ENCODE measurements around the gene NBEA. TPM values are rescaled to one million over a fixed set of nuclear protein-coding genes. Genes with fewer than 3 reads are reported as not detected.

NBEA gene
- total RNA-seq, 3 donors from 2014 or later (not counting 1 experiment from before 2014, with no cell fraction given), result 0.27 to 0.66 (median 0.33) TPM

- no peaks in the 10 kb centered on the region for H3K9me3 ChIP-seq (ENCODE audit: control insufficient read depth, insufficient read depth, low read length)
- no peaks in the 10 kb centered on the region for H3K27me3 Mint-ChIP-seq (ENCODE audit: low read depth in 2 of 2)
- intact Hi-C loops (cut with micrococcal nuclease), result no loop called here
- no peaks in the 10 kb centered on the region for H3K27me3 ChIP-seq (ENCODE audit: control insufficient read depth, insufficient read depth, low read length)
- H3K27ac Mint-ChIP-seq, result no peak overlapping the region
- H3K4me3 ChIP-seq (ENCODE audit: low read length), result no peak overlapping the region
- no peaks in the 10 kb centered on the region for H3K9me3 Mint-ChIP-seq
- H3K36me3 Mint-ChIP-seq, result no peaks in the 10 kb centered on the region
- H3K4me1 ChIP-seq (ENCODE audit: control insufficient read depth, insufficient read depth, low read length), result no peaks in the 10 kb centered on the region
- H3K4me1 Mint-ChIP-seq, result no peaks in the 10 kb centered on the region
- no peaks in the 10 kb centered on the region for H3K36me3 ChIP-seq (ENCODE audit: control insufficient read depth, insufficient read depth, low read length)
- H3K4me3 Mint-ChIP-seq, result no peak overlapping the region
- TF ChIP-seq CTCF (IDR thresholded peaks at IDR 0.05), result no peak
- ATAC-seq (no peak), DNase-seq (no peak)
- 90% methylated on average over 2 of the region's 2 CpGs for WGBS (ENCODE audit: insufficient coverage)
- H3K27ac ChIP-seq (ENCODE audit: low read length), result no peak overlapping the region
These were observed 558.1 kb downstream of the NBEA start for GRCh38 chr13:35500144-35500543.

- WGBS (ENCODE audit: insufficient coverage), result 92% methylated on average over 2 of the region's 6 CpGs
- intact Hi-C loops (cut with micrococcal nuclease), result no loop called here
- no peak for TF ChIP-seq CTCF (IDR thresholded peaks at IDR 0.05)
These were observed 559.7 kb downstream of the NBEA start for GRCh38 chr13:35501661-35502235.

GRCh38 chr13:35502456-35502855, 560.4 kb downstream of the NBEA start:
- Histone ChIP-seq H3K4me1 (ENCODE audit: control insufficient read depth, insufficient read depth, low read length) (no peaks in the 10 kb centered on the region), H3K27ac (ENCODE audit: low read length) (no peak overlapping the region), H3K36me3 (ENCODE audit: control insufficient read depth, insufficient read depth, low read length) (no peaks in the 10 kb centered on the region), H3K4me3 (ENCODE audit: low read length) (no peak overlapping the region), H3K9me3 (ENCODE audit: control insufficient read depth, insufficient read depth, low read length) (no peaks in the 10 kb centered on the region), H3K27me3 (ENCODE audit: control insufficient read depth, insufficient read depth, low read length) (no peaks in the 10 kb centered on the region)
- Mint-ChIP-seq H3K27ac (no peak overlapping the region), H3K36me3 (no peaks in the 10 kb centered on the region), H3K27me3 (ENCODE audit: low read depth in 2 of 2) (no peaks in the 10 kb centered on the region), H3K9me3 (no peaks in the 10 kb centered on the region), H3K4me3 (no peak overlapping the region), H3K4me1 (no peaks in the 10 kb centered on the region)
- intact Hi-C loops (cut with micrococcal nuclease), result no loop called here
- DNase-seq, result no peak
- WGBS (ENCODE audit: insufficient coverage), result 94% methylated on average over 2 of the region's 3 CpGs
- no peak for TF ChIP-seq CTCF (IDR thresholded peaks at IDR 0.05)
- ATAC-seq, result no peak

More at GRCh38 chr13:35501661-35502235, 559.7 kb downstream of the NBEA start:
- no peak for DNase-seq
- H3K27ac ChIP-seq (ENCODE audit: low read length), result no peak overlapping the region
- H3K4me3 Mint-ChIP-seq, result no peak overlapping the region
- no peak overlapping the region for H3K27ac Mint-ChIP-seq
- no peaks in the 10 kb centered on the region for H3K27me3 ChIP-seq (ENCODE audit: control insufficient read depth, insufficient read depth, low read length)
- H3K9me3 Mint-ChIP-seq, result no peaks in the 10 kb centered on the region
- H3K4me1 Mint-ChIP-seq, result no peaks in the 10 kb centered on the region
- H3K36me3 Mint-ChIP-seq, result no peaks in the 10 kb centered on the region
- no peak overlapping the region for H3K4me3 ChIP-seq (ENCODE audit: low read length)
- H3K27me3 Mint-ChIP-seq (ENCODE audit: low read depth in 2 of 2), result no peaks in the 10 kb centered on the region
- no peaks in the 10 kb centered on the region for H3K9me3 ChIP-seq (ENCODE audit: control insufficient read depth, insufficient read depth, low read length)
- H3K36me3 ChIP-seq (ENCODE audit: control insufficient read depth, insufficient read depth, low read length), result no peaks in the 10 kb centered on the region
- H3K4me1 ChIP-seq (ENCODE audit: control insufficient read depth, insufficient read depth, low read length), result no peaks in the 10 kb centered on the region
- ATAC-seq, result no peak

Data from natural killer cell (primary cell).